ENCODE data around the gene ANK3. TPM values are rescaled to one million over a fixed set of nuclear protein-coding genes. Genes with fewer than 3 reads are reported as not detected.

Gene ANK3
- total RNA-seq, 1 experiment from 2014 or later = 69.6 TPM

- no peaks in the 10 kb centered on the region for H3K27me3 Mint-ChIP-seq (ENCODE audit: low read depth)
- CTCF ChIA-PET = interaction anchor here (0.7 to 1.5 kb wide), 4 partner anchors 8 to 97 kb away, joined by 3 to 7 read pairs (median 4); no protein-coding TSS in a partner anchor
- TF ChIP-seq JUN (CRISPR knock-in tag; IDR thresholded peaks at IDR 0.05) (no peak), SOX15 (CRISPR knock-in tag; IDR thresholded peaks at IDR 0.05) (no peak), USF2 (CRISPR knock-in tag; IDR thresholded peaks at IDR 0.05) (no peak), EMX1 (CRISPR knock-in tag; IDR thresholded peaks at IDR 0.05) (no peak), FOXP4 (CRISPR knock-in tag; IDR thresholded peaks at IDR 0.05) (no peak), ZSCAN18 (CRISPR knock-in tag; IDR thresholded peaks at IDR 0.05) (no peak), ZNF532 (CRISPR knock-in tag; IDR thresholded peaks at IDR 0.05; ENCODE audit: borderline replicate concordance) (no peak), ZNF423 (CRISPR knock-in tag; IDR thresholded peaks at IDR 0.05) (no peak), STAT6 (CRISPR knock-in tag; conservative IDR thresholded peaks at IDR 0.05; ENCODE audit: low read depth) (no peak), E2F1 (CRISPR knock-in tag; IDR thresholded peaks at IDR 0.05) (no peak), AFF4 (CRISPR knock-in tag; IDR thresholded peaks at IDR 0.05; ENCODE audit: borderline replicate concordance) (no peak), ZNF317 (CRISPR knock-in tag; IDR thresholded peaks at IDR 0.05; ENCODE audit: borderline replicate concordance, low read depth) (no peak), IRF1 (CRISPR knock-in tag; IDR thresholded peaks at IDR 0.05) (no peak), MLX (CRISPR knock-in tag; IDR thresholded peaks at IDR 0.05) (no peak), MYBL2 (CRISPR knock-in tag; IDR thresholded peaks at IDR 0.05) (no peak), NFATC4 (CRISPR knock-in tag; IDR thresholded peaks at IDR 0.05) (no peak), MAX (CRISPR knock-in tag; IDR thresholded peaks at IDR 0.05) (no peak)
- no peak overlapping the region for H3K4me3 Mint-ChIP-seq
- no peak for DNase-seq (ENCODE audit: low spot score)
- peaks cover 14% of the 10 kb centered on the region; the same call in 1 of the 2 replicates for H3K9me3 Mint-ChIP-seq
- no peak overlapping the region for H3K27ac Mint-ChIP-seq
- POLR2A ChIA-PET = no interaction called here
- peaks cover 5% of the 10 kb centered on the region; the same call in 1 of the 2 replicates for H3K36me3 Mint-ChIP-seq
- ATAC-seq = no peak
- peaks cover 26% of the 10 kb centered on the region for H3K4me1 Mint-ChIP-seq
Measured at GRCh38 chr10:60212195-60212594, 177.5 kb downstream of the ANK3 start.

All from WTC11 (cell line).